Mesendoderm (in vitro differentiated cells): ENCODE data around the gene SHISAL1.

Experiments
- DNase-seq: peaks from one replicate; pipeline ENCODE4 v3.0.0; 2013
- H2AK5ac ChIP-seq: 2 replicates; pipeline ENCODE4 v1.6.1; 2013; ENCODE audit warnings: low read length, inconsistent platforms
- H2BK120ac ChIP-seq: 2 replicates; pipeline ENCODE4 v1.6.1; 2013; ENCODE audit warnings: low read depth, mild to moderate bottlenecking, low read length, moderate library complexity, mixed read lengths
- H2BK15ac ChIP-seq: replicated peaks from 2 replicates; pipeline ENCODE4 v1.6.1; 2013; ENCODE audit warnings: low read depth, mild to moderate bottlenecking, moderate library complexity
- H2BK5ac ChIP-seq: 2 replicates; pipeline ENCODE4 v1.6.1; 2013; ENCODE audit warnings: low read length, inconsistent platforms
- H3K18ac ChIP-seq: 2 replicates; pipeline ENCODE4 v1.6.1; 2013; ENCODE audit warnings: mild to moderate bottlenecking, low read length, mixed read lengths
- H3K23ac ChIP-seq: one replicate; pipeline ENCODE4 v1.6.1; 2013; ENCODE audit warnings: low read length
- H3K27ac ChIP-seq: 2 replicates; pipeline ENCODE4 v1.5.1; 2013; ENCODE audit warnings: low read depth, mild to moderate bottlenecking, inconsistent platforms, low read length, moderate library complexity
- H3K27me3 ChIP-seq: 2 replicates; pipeline ENCODE4 v1.6.1; 2013; ENCODE audit warnings: low read length, control low read depth, mild to moderate bottlenecking, inconsistent platforms; ENCODE audit not compliant: insufficient read depth, poor library complexity
- H3K36me3 ChIP-seq: 2 replicates; pipeline ENCODE4 v1.6.1; 2013; ENCODE audit warnings: low read length, inconsistent platforms; ENCODE audit not compliant: control insufficient read depth, insufficient read depth
- H3K4ac ChIP-seq: one replicate; pipeline ENCODE4 v1.6.1; 2013; ENCODE audit warnings: low read depth, mild to moderate bottlenecking, low read length, moderate library complexity
- H3K4me1 ChIP-seq: 2 replicates; pipeline ENCODE4 v1.6.1; 2013; ENCODE audit warnings: low read depth, low read length, inconsistent platforms; ENCODE audit not compliant: control insufficient read depth
- H3K4me2 ChIP-seq: 2 replicates; pipeline ENCODE4 v1.6.1; 2013; ENCODE audit warnings: low read length
- H3K4me3 ChIP-seq: 2 replicates; pipeline ENCODE4 v1.5.1; 2013; ENCODE audit warnings: mild to moderate bottlenecking, low read length
- H3K56ac ChIP-seq: one replicate; pipeline ENCODE4 v1.6.1; 2013; ENCODE audit warnings: low read length
- H3K79me1 ChIP-seq: 2 replicates; pipeline ENCODE4 v1.6.1; 2013; ENCODE audit warnings: low read length, inconsistent platforms
- H3K79me2 ChIP-seq: 2 replicates; pipeline ENCODE4 v1.6.1; 2013; ENCODE audit warnings: mild to moderate bottlenecking, low read length; ENCODE audit not compliant: control insufficient read depth, insufficient read depth
- H3K9ac ChIP-seq: 2 replicates; pipeline ENCODE4 v1.6.1; 2013; ENCODE audit warnings: low read length, inconsistent platforms
- H4K5ac ChIP-seq: one replicate; pipeline ENCODE4 v1.6.1; 2013; ENCODE audit warnings: low read length
- H4K8ac ChIP-seq: one replicate; pipeline ENCODE4 v1.6.1; 2013; ENCODE audit warnings: low read depth, mild to moderate bottlenecking, control low read depth, low read length, moderate library complexity
- WGBS: extraction: QIAGEN DNeasy Blood & Tissue Kit; methylation state at CpG from one replicate; pipeline ENCODE4 v1.1.7; 2013; ENCODE audit warnings: low lambda C conversion rate, missing lambda C conversion rate; ENCODE audit not compliant: insufficient coverage; ENCODE audit errors: extremely low coverage; 5-methylcytosine and 5-hydroxymethylcytosine counted together

Gene SHISAL1

GRCh38 chr22:44293034-44293433 is 19.7 kb downstream of the SHISAL1 start:
- no peak overlapping the region for H3K4ac ChIP-seq
- H3K27ac ChIP-seq = no peak overlapping the region
- no peak overlapping the region for H3K9ac ChIP-seq
- no peak overlapping the region for H3K56ac ChIP-seq
- no peak overlapping the region for H3K23ac ChIP-seq
- no peaks in the 10 kb centered on the region for H3K36me3 ChIP-seq
- H2BK15ac ChIP-seq = no peak overlapping the region
- no peak overlapping the region for H4K8ac ChIP-seq
- no peak overlapping the region for H4K5ac ChIP-seq
- H3K18ac ChIP-seq = no peak overlapping the region
- no peak overlapping the region for H2BK5ac ChIP-seq
- no peak overlapping the region for H2AK5ac ChIP-seq
- peaks cover 5% of the 10 kb centered on the region for H3K4me1 ChIP-seq
- no peak overlapping the region for H2BK120ac ChIP-seq
- DNase-seq = no peak
- H3K79me1 ChIP-seq = no peaks in the 10 kb centered on the region
- no peaks in the 10 kb centered on the region for H3K27me3 ChIP-seq
- WGBS = no CpG with 5 or more reads among the region's 12 CpGs
- no peak overlapping the region for H3K4me3 ChIP-seq
- H3K79me2 ChIP-seq = no peaks in the 10 kb centered on the region
- H3K4me2 ChIP-seq = no peak overlapping the region

GRCh38 chr22:44292521-44292920 is 20.2 kb downstream of the SHISAL1 start:
- no peak overlapping the region for H2BK5ac ChIP-seq
- DNase-seq = no peak
- H4K5ac ChIP-seq = no peak overlapping the region
- H3K27ac ChIP-seq = no peak overlapping the region
- H3K56ac ChIP-seq = no peak overlapping the region
- peaks cover 5% of the 10 kb centered on the region for H3K4me1 ChIP-seq
- H2BK15ac ChIP-seq = no peak overlapping the region
- H3K79me2 ChIP-seq = no peaks in the 10 kb centered on the region
- no peak overlapping the region for H3K4ac ChIP-seq
- H3K4me2 ChIP-seq = no peak overlapping the region
- H3K23ac ChIP-seq = no peak overlapping the region
- no peak overlapping the region for H3K4me3 ChIP-seq
- no peak overlapping the region for H3K9ac ChIP-seq
- H3K27me3 ChIP-seq = no peaks in the 10 kb centered on the region
- H3K36me3 ChIP-seq = no peaks in the 10 kb centered on the region
- no peak overlapping the region for H4K8ac ChIP-seq
- no CpG with 5 or more reads among the region's 10 CpGs for WGBS
- H2AK5ac ChIP-seq = no peak overlapping the region
- H3K79me1 ChIP-seq = no peaks in the 10 kb centered on the region
- no peak overlapping the region for H2BK120ac ChIP-seq
- no peak overlapping the region for H3K18ac ChIP-seq

GRCh38 chr22:44291674-44292360 is 20.9 kb downstream of the SHISAL1 start:
- Histone ChIP-seq H4K5ac (no peak overlapping the region), H3K27ac (no peak overlapping the region), H3K79me1 (no peaks in the 10 kb centered on the region), H2BK5ac (peak overlapping the region; percentile 69), H3K4me2 (no peak overlapping the region), H3K4me1 (peaks cover 5% of the 10 kb centered on the region), H3K4ac (no peak overlapping the region), H3K18ac (no peak overlapping the region), H3K27me3 (no peaks in the 10 kb centered on the region), H3K79me2 (no peaks in the 10 kb centered on the region), H3K23ac (no peak overlapping the region), H3K36me3 (no peaks in the 10 kb centered on the region), H2BK120ac (no peak overlapping the region), H3K4me3 (no peak overlapping the region), H2AK5ac (no peak overlapping the region), H3K56ac (peak overlapping the region; percentile 78), H2BK15ac (no peak overlapping the region), H4K8ac (no peak overlapping the region), H3K9ac (peak overlapping the region; percentile 21)
- DNase-seq = peak; percentile 80
- WGBS = no CpG with 5 or more reads among the region's 21 CpGs

- Histone ChIP-seq H2AK5ac (no peak overlapping the region), H3K4ac (no peak overlapping the region), H3K27ac (no peak overlapping the region), H3K9ac (no peak overlapping the region), H4K8ac (no peak overlapping the region), H3K36me3 (no peaks in the 10 kb centered on the region), H4K5ac (no peak overlapping the region), H3K4me3 (no peak overlapping the region), H3K4me1 (peaks cover 5% of the 10 kb centered on the region), H3K27me3 (no peaks in the 10 kb centered on the region), H3K4me2 (no peak overlapping the region), H2BK120ac (no peak overlapping the region), H3K56ac (peak overlapping the region; percentile 78), H3K23ac (no peak overlapping the region), H3K79me2 (no peaks in the 10 kb centered on the region), H2BK5ac (no peak overlapping the region), H3K79me1 (no peaks in the 10 kb centered on the region), H3K18ac (no peak overlapping the region), H2BK15ac (no peak overlapping the region)
- DNase-seq = no peak
- no CpG with 5 or more reads among the region's 8 CpGs for WGBS
Observed at GRCh38 chr22:44291265-44291664, 21.5 kb downstream of the SHISAL1 start.

GRCh38 chr22:44289414-44290171 is 23.2 kb downstream of the SHISAL1 start:
- Histone ChIP-seq H3K9ac (no peak overlapping the region), H3K36me3 (no peaks in the 10 kb centered on the region), H3K4me3 (no peak overlapping the region), H3K18ac (peak overlapping the region; percentile 9), H3K79me2 (no peaks in the 10 kb centered on the region), H3K27ac (no peak overlapping the region), H2AK5ac (no peak overlapping the region), H2BK120ac (no peak overlapping the region), H3K79me1 (no peaks in the 10 kb centered on the region), H3K4ac (no peak overlapping the region), H3K4me2 (no peak overlapping the region), H4K5ac (no peak overlapping the region), H4K8ac (no peak overlapping the region), H2BK15ac (no peak overlapping the region), H3K56ac (peak overlapping the region; percentile 47), H3K27me3 (no peaks in the 10 kb centered on the region), H3K23ac (no peak overlapping the region), H2BK5ac (no peak overlapping the region), H3K4me1 (peaks cover 5% of the 10 kb centered on the region)
- DNase-seq = peak; percentile 69
- no CpG with 5 or more reads among the region's 13 CpGs for WGBS
